Upper lobe of right lung (tissue), 1 donor: Measurements from ENCODE around the gene RAP1GAP2. TPM values are rescaled to one million over a fixed set of nuclear protein-coding genes. Genes with fewer than 3 reads are reported as not detected.

ENCODE experiments used
- ATAC-seq: fragments of 200-7000 bp; cut with Tn5 transposase; one replicate; pipeline ENCODE4 v1.9.1; 2020; ENCODE audit warnings: mild to moderate bottlenecking, moderate library complexity
- DNase-seq: peaks from one replicate; pipeline ENCODE4 v3.0.0-alpha.2; 2020
- H3K27ac ChIP-seq: fragments of 200-600 bp; one replicate; pipeline ENCODE4 v1.8.0; 2022
- H3K27me3 ChIP-seq: fragments of 200-600 bp; one replicate; pipeline ENCODE4 v1.8.0; 2022; ENCODE audit warnings: mild to moderate bottlenecking
- H3K36me3 ChIP-seq: fragments of 200-600 bp; one replicate; pipeline ENCODE4 v1.8.0; 2022
- H3K4me1 ChIP-seq: fragments of 200-600 bp; one replicate; pipeline ENCODE4 v1.8.0; 2022
- H3K4me3 ChIP-seq: fragments of 200-600 bp; one replicate; pipeline ENCODE4 v1.8.0; 2022; ENCODE audit warnings: mild to moderate bottlenecking
- H3K9me3 ChIP-seq: fragments of 200-600 bp; one replicate; pipeline ENCODE4 v1.8.0; 2022
- CTCF ChIP-seq: fragments of 200-600 bp; IDR thresholded peaks from one replicate; pipeline ENCODE4 v1.8.0; 2022; ENCODE audit warnings: antibody characterized with exemption
- intact Hi-C: fragments of 100-400 bp; cut with DNase I; formaldehyde crosslinking; loops from one replicate; pipeline ENCODE4 v1.11.0; 2022
- total RNA-seq: library from RNA; stranded (reverse); fragmentation: NEBNext Ultra II Directional; extraction: Animal tissue kit (Norgen Biotek cat#: 25700); gene quantifications from one replicate; pipeline ENCODE4 v1.2.1, GENCODE V29; 2021
- donor health status: DM: no; HTN: yes; CAD: no; lungs with severe emphysema.

The RAP1GAP2 gene
- total RNA-seq, 1 donor from 2014 or later: 16.1 TPM

GRCh38 chr17:3006801-3007200 is 210.6 kb downstream of the RAP1GAP2 start:
- TF ChIP-seq CTCF: no peak
- intact Hi-C loops: no loop called here
- no peaks in the 10 kb centered on the region for H3K9me3 ChIP-seq
- H3K36me3 ChIP-seq: no peaks in the 10 kb centered on the region
- H3K4me1 ChIP-seq: peaks cover 24% of the 10 kb centered on the region
- H3K27ac ChIP-seq: no peak overlapping the region
- no peak overlapping the region for H3K4me3 ChIP-seq
- no peak for DNase-seq
- no peaks in the 10 kb centered on the region for H3K27me3 ChIP-seq
- no peak for ATAC-seq

- no peak for TF ChIP-seq CTCF
- intact Hi-C loops: no loop called here
Measured at GRCh38 chr17:3007651-3008121, 211.4 kb downstream of the RAP1GAP2 start.

GRCh38 chr17:3008336-3009288 is 212.4 kb downstream of the RAP1GAP2 start:
- intact Hi-C loops: no loop called here
- Histone ChIP-seq H3K9me3 (no peaks in the 10 kb centered on the region), H3K27ac (no peak overlapping the region), H3K4me3 (no peak overlapping the region), H3K36me3 (no peaks in the 10 kb centered on the region), H3K4me1 (peaks cover 16% of the 10 kb centered on the region), H3K27me3 (no peaks in the 10 kb centered on the region)
- ATAC-seq (no peak), DNase-seq (no peak)
- no peak for TF ChIP-seq CTCF

More at GRCh38 chr17:3007651-3008121, 211.4 kb downstream of the RAP1GAP2 start:
- no peak for ATAC-seq
- no peaks in the 10 kb centered on the region for H3K27me3 ChIP-seq
- no peaks in the 10 kb centered on the region for H3K36me3 ChIP-seq
- H3K4me1 ChIP-seq: peaks cover 24% of the 10 kb centered on the region
- no peaks in the 10 kb centered on the region for H3K9me3 ChIP-seq
- H3K27ac ChIP-seq: no peak overlapping the region
- DNase-seq: no peak
- no peak overlapping the region for H3K4me3 ChIP-seq

- peaks cover 9% of the 10 kb centered on the region for H3K4me1 ChIP-seq
- no peaks in the 10 kb centered on the region for H3K36me3 ChIP-seq
- H3K27me3 ChIP-seq: no peaks in the 10 kb centered on the region
- no peaks in the 10 kb centered on the region for H3K9me3 ChIP-seq
- ATAC-seq (no peak), DNase-seq (no peak)
- no peak overlapping the region for H3K4me3 ChIP-seq
- H3K27ac ChIP-seq: no peak overlapping the region
- TF ChIP-seq CTCF: no peak
- intact Hi-C loops: no loop called here
Measured at GRCh38 chr17:3009411-3009920, 213.2 kb downstream of the RAP1GAP2 start.

- Histone ChIP-seq H3K27ac (no peak overlapping the region), H3K9me3 (no peaks in the 10 kb centered on the region), H3K36me3 (no peaks in the 10 kb centered on the region), H3K27me3 (no peaks in the 10 kb centered on the region), H3K4me1 (no peaks in the 10 kb centered on the region), H3K4me3 (no peak overlapping the region)
- intact Hi-C loops: loop anchor here (10.0 kb wide), 1 partner anchor 187 kb away; no protein-coding TSS in a partner anchor
- no peak for TF ChIP-seq CTCF
- DNase-seq: no peak
- ATAC-seq: no peak
Measured at GRCh38 chr17:3011891-3012290, 215.7 kb downstream of the RAP1GAP2 start.
